ENCODE data around the gene DGCR2. TPM values are rescaled to one million over a fixed set of nuclear protein-coding genes. Genes with fewer than 3 reads are reported as not detected.

Gene DGCR2
- total and polyA plus RNA-seq, 2 of the 8 experiments (the other 6 are each of a cell fraction or from before 2014, with no cell fraction given), result 42.3 to 62.2 TPM

GRCh38 chr22:19129871-19130270 is 7.7 kb upstream of the DGCR2 start (continued):
- TF ChIP-seq SAP30 (IDR thresholded peaks at IDR 0.05; ENCODE audit: insufficient read depth, insufficient replicate concordance, low read length), result no peak
- no peak for TF ChIP-seq MAFK (IDR thresholded peaks at IDR 0.05; ENCODE audit: low read depth, low read length)
- no peak for TF ChIP-seq SRF (IDR thresholded peaks at IDR 0.05; ENCODE audit: low read depth, low read length)
- no peak for TF ChIP-seq KDM1A (IDR thresholded peaks at IDR 0.05; ENCODE audit: borderline replicate concordance, low read length)
- TF ChIP-seq TAF7 (optimal IDR thresholded peaks at IDR 0.05; ENCODE audit: borderline replicate concordance, low read depth, low read length), result no peak

All from H1 (cell line).